ENCODE measurements around the gene LKAAEAR1.

DNA sequence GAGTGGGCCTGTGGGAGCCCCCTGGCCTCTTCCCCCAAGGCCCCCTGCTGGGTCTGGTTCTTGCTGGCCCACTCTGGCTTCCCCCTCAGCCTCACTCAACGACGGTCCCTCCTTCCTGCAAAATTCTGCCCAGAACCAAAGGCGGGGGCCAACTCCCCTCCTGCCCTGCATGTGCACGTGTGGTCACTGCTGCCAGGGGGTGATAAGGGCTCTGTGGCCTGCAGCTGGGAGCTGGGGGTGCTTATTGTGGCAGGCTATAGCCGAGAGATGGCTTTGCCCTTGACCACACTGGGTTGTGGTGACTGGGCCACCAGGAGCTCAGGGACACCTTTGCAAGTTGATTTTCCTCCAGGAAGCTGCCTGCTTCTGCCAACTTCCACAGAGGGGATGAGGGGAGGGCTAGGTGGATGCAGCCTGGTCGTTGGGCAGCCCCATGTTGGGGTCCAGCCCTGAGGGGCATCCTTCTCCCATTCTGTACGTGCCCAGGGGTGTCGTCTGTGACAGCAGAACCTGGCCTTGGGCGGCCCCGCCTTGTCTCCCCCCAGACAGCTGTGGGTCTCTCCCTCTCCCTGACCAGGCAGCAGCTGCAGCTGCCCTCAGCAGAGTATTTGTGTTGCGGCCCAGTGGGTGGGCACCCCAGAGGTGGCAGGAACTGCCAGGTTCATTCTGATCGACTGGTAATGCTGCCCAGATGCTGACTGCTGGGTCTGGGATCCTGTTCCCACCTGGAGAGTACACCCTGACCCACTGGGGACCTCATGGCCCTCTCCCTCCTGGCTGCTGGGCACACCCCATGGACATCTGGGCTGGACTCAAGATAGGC is 15.6 kb downstream of the LKAAEAR1 start:
- TF ChIP-seq, protein P1, sequence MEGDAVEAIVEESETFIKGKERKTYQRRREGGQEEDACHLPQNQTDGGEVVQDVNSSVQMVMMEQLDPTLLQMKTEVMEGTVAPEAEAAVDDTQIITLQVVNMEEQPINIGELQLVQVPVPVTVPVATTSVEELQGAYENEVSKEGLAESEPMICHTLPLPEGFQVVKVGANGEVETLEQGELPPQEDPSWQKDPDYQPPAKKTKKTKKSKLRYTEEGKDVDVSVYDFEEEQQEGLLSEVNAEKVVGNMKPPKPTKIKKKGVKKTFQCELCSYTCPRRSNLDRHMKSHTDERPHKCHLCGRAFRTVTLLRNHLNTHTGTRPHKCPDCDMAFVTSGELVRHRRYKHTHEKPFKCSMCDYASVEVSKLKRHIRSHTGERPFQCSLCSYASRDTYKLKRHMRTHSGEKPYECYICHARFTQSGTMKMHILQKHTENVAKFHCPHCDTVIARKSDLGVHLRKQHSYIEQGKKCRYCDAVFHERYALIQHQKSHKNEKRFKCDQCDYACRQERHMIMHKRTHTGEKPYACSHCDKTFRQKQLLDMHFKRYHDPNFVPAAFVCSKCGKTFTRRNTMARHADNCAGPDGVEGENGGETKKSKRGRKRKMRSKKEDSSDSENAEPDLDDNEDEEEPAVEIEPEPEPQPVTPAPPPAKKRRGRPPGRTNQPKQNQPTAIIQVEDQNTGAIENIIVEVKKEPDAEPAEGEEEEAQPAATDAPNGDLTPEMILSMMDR (IDR thresholded peaks at IDR 0.05): no peak
- no peak for TF ChIP-seq JAZF1 (CRISPR knock-in tag; IDR thresholded peaks at IDR 0.05)
- TF ChIP-seq, protein P2, sequence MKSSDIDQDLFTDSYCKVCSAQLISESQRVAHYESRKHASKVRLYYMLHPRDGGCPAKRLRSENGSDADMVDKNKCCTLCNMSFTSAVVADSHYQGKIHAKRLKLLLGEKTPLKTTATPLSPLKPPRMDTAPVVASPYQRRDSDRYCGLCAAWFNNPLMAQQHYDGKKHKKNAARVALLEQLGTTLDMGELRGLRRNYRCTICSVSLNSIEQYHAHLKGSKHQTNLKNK (CRISPR knock-in tag; IDR thresholded peaks at IDR 0.05): no peak
- no peak for TF ChIP-seq ZNF121 (CRISPR knock-in tag; IDR thresholded peaks at IDR 0.05)
- TF ChIP-seq SP1 (CRISPR knock-in tag; conservative IDR thresholded peaks at IDR 0.05): no peak
- TF ChIP-seq FOXK1 (CRISPR knock-in tag; IDR thresholded peaks at IDR 0.05): no peak

All from WTC11 (cell line).